ENCODE data around the gene AGMO. TPM values are rescaled to one million over a fixed set of nuclear protein-coding genes. Genes with fewer than 3 reads are reported as not detected.

AGMO gene
- total RNA-seq, 1 donor from 2014 or later, result 0.34 TPM

GRCh38 chr7:15430191-15430590 is 131.6 kb downstream of the AGMO start:
- no peak overlapping the region for H3K27ac Mint-ChIP-seq (ENCODE audit: unreplicated experiment)
- Histone ChIP-seq H3K4me2 (ENCODE audit: low read length) (no peak overlapping the region), H3K27me3 (ENCODE audit: insufficient read depth, low read length) (no peaks in the 10 kb centered on the region), H3K9ac (ENCODE audit: low read length) (no peak overlapping the region), H3K4me3 (ENCODE audit: insufficient read depth, low read depth, low read length) (no peak overlapping the region), H3K79me2 (ENCODE audit: insufficient read depth, low read length) (no peaks in the 10 kb centered on the region), H3K36me3 (ENCODE audit: insufficient read depth, low read length) (no peaks in the 10 kb centered on the region), H4K20me1 (ENCODE audit: insufficient read depth, low read length) (no peaks in the 10 kb centered on the region), H3K9me3 (ENCODE audit: insufficient read depth, low read depth, low read length) (no peaks in the 10 kb centered on the region), H3K4me1 (ENCODE audit: insufficient read depth, low read length) (no peaks in the 10 kb centered on the region), H3K27ac (ENCODE audit: low read depth, low read length) (no peak overlapping the region), H2AFZ (ENCODE audit: low read depth, low read length) (no peak overlapping the region)
- H3K9me3 Mint-ChIP-seq (ENCODE audit: unreplicated experiment), result no peaks in the 10 kb centered on the region
- FAIRE-seq (no peak), DNase-seq (ENCODE audit: low read depth) (no peak)
- H3K36me3 Mint-ChIP-seq (ENCODE audit: low read depth, unreplicated experiment), result no peaks in the 10 kb centered on the region
- no peaks in the 10 kb centered on the region for H3K4me1 Mint-ChIP-seq (ENCODE audit: low read depth, unreplicated experiment)
- H3K27me3 Mint-ChIP-seq (ENCODE audit: low read depth, unreplicated experiment), result no peaks in the 10 kb centered on the region
- no peak overlapping the region for H3K4me3 Mint-ChIP-seq (ENCODE audit: unreplicated experiment)
- TF ChIP-seq EZH2 (IDR thresholded peaks at IDR 0.05; ENCODE audit: insufficient read depth, low read length), result no peak

DNA sequence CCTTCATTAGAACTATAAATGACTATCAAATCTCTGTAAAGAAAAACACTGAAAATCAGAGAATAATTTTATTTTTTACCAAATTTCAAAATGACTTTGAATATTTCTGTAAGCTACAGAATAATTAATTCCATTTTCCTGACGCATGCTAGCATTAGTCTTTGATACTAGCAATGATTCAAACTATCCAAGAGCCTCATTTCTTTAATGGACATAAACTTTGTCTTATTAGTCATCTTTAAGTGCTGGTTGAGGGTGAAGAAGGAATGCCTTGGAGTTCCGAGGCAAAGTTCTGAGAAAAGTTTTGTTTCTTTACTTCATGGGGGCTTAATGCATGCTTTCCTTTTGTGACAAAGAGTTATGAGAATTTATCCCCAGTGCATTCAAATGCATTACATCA is 137.3 kb downstream of the AGMO start:
- TF ChIP-seq, protein P1, sequence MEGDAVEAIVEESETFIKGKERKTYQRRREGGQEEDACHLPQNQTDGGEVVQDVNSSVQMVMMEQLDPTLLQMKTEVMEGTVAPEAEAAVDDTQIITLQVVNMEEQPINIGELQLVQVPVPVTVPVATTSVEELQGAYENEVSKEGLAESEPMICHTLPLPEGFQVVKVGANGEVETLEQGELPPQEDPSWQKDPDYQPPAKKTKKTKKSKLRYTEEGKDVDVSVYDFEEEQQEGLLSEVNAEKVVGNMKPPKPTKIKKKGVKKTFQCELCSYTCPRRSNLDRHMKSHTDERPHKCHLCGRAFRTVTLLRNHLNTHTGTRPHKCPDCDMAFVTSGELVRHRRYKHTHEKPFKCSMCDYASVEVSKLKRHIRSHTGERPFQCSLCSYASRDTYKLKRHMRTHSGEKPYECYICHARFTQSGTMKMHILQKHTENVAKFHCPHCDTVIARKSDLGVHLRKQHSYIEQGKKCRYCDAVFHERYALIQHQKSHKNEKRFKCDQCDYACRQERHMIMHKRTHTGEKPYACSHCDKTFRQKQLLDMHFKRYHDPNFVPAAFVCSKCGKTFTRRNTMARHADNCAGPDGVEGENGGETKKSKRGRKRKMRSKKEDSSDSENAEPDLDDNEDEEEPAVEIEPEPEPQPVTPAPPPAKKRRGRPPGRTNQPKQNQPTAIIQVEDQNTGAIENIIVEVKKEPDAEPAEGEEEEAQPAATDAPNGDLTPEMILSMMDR (IDR thresholded peaks at IDR 0.05; ENCODE audit: insufficient read depth, low read depth, low read length), result no peak
- no peak for TF ChIP-seq EZH2 (IDR thresholded peaks at IDR 0.05; ENCODE audit: insufficient read depth, low read length)
- Histone ChIP-seq H3K9ac (ENCODE audit: low read length) (no peak overlapping the region), H3K36me3 (ENCODE audit: insufficient read depth, low read length) (no peaks in the 10 kb centered on the region), H3K4me3 (ENCODE audit: insufficient read depth, low read depth, low read length) (no peak overlapping the region), H2AFZ (ENCODE audit: low read depth, low read length) (no peak overlapping the region), H3K9me3 (ENCODE audit: insufficient read depth, low read depth, low read length) (no peaks in the 10 kb centered on the region), H3K4me2 (ENCODE audit: low read length) (no peak overlapping the region), H3K27me3 (ENCODE audit: insufficient read depth, low read length) (no peaks in the 10 kb centered on the region), H3K79me2 (ENCODE audit: insufficient read depth, low read length) (no peaks in the 10 kb centered on the region), H4K20me1 (ENCODE audit: insufficient read depth, low read length) (no peaks in the 10 kb centered on the region), H3K27ac (ENCODE audit: low read depth, low read length) (no peak overlapping the region), H3K4me1 (ENCODE audit: insufficient read depth, low read length) (no peaks in the 10 kb centered on the region)
- Mint-ChIP-seq H3K9me3 (ENCODE audit: unreplicated experiment) (peaks cover 2% of the 10 kb centered on the region), H3K27me3 (ENCODE audit: low read depth, unreplicated experiment) (no peaks in the 10 kb centered on the region), H3K27ac (ENCODE audit: unreplicated experiment) (peak overlapping the region; percentile 48), H3K4me1 (ENCODE audit: low read depth, unreplicated experiment) (peaks cover 5% of the 10 kb centered on the region), H3K36me3 (ENCODE audit: low read depth, unreplicated experiment) (no peaks in the 10 kb centered on the region), H3K4me3 (ENCODE audit: unreplicated experiment) (no peak overlapping the region)
- FAIRE-seq (no peak), DNase-seq (ENCODE audit: low read depth) (peak; percentile 35)

GRCh38 chr7:15419596-15419995 is 142.2 kb downstream of the AGMO start:
- H3K4me1 Mint-ChIP-seq (ENCODE audit: low read depth, unreplicated experiment), result peaks cover 4% of the 10 kb centered on the region
- Histone ChIP-seq H3K27ac (ENCODE audit: low read depth, low read length) (no peak overlapping the region), H3K9ac (ENCODE audit: low read length) (no peak overlapping the region), H3K79me2 (ENCODE audit: insufficient read depth, low read length) (no peaks in the 10 kb centered on the region), H2AFZ (ENCODE audit: low read depth, low read length) (no peak overlapping the region), H4K20me1 (ENCODE audit: insufficient read depth, low read length) (no peaks in the 10 kb centered on the region), H3K4me1 (ENCODE audit: insufficient read depth, low read length) (no peaks in the 10 kb centered on the region), H3K36me3 (ENCODE audit: insufficient read depth, low read length) (no peaks in the 10 kb centered on the region), H3K9me3 (ENCODE audit: insufficient read depth, low read depth, low read length) (no peaks in the 10 kb centered on the region), H3K27me3 (ENCODE audit: insufficient read depth, low read length) (no peaks in the 10 kb centered on the region), H3K4me2 (ENCODE audit: low read length) (no peak overlapping the region), H3K4me3 (ENCODE audit: insufficient read depth, low read depth, low read length) (no peak overlapping the region)
- H3K27me3 Mint-ChIP-seq (ENCODE audit: low read depth, unreplicated experiment), result no peaks in the 10 kb centered on the region
- no peaks in the 10 kb centered on the region for H3K36me3 Mint-ChIP-seq (ENCODE audit: low read depth, unreplicated experiment)
- FAIRE-seq (no peak), DNase-seq (ENCODE audit: low read depth) (no peak)
- H3K9me3 Mint-ChIP-seq (ENCODE audit: unreplicated experiment), result peaks cover 2% of the 10 kb centered on the region
- no peak for TF ChIP-seq EZH2 (IDR thresholded peaks at IDR 0.05; ENCODE audit: insufficient read depth, low read length)
- TF ChIP-seq, protein P1 (IDR thresholded peaks at IDR 0.05; ENCODE audit: insufficient read depth, low read depth, low read length), result no peak
- H3K27ac Mint-ChIP-seq (ENCODE audit: unreplicated experiment), result no peak overlapping the region
- H3K4me3 Mint-ChIP-seq (ENCODE audit: unreplicated experiment), result no peak overlapping the region
